ENCODE results near the gene ABCC4. TPM values are rescaled to one million over a fixed set of nuclear protein-coding genes. Genes with fewer than 3 reads are reported as not detected.

ABCC4 gene
- total and polyA plus RNA-seq, 9 of the 15 experiments (the other 6 are each of a cell fraction or from before 2014, with no cell fraction given): 9.4 to 46.1 (median 25.4) TPM

DNA sequence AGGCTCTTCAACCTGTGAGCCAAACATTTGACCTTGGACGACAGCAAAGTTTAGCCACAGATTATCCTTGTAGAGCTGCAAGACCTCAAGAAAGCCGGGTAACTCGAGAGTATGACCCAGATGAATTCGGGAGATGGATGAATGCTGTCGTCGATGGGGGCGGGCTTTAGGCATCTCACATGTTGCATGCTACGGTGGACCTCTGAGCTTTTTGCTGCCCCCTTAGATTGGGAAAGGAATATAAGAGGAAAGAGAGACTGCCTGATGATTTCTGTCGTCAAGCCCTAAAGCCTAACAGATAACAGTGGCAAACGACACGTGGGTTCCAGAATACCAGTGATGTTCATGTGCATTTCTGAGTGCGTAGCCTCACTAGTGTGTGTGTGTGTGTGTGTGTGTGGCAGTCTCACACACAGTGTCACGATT, 730 bp upstream of the ABCC4 start (continued):
- TF ChIP-seq E2F6 (IDR thresholded peaks at IDR 0.05; ENCODE audit: borderline replicate concordance in 1 of 2, extremely low read depth in 1 of 2, insufficient read depth in 1 of 2, insufficient read length in 1 of 2, low read depth in 1 of 2, low read length in 1 of 2, poor library complexity in 1 of 2, severe bottlenecking in 1 of 2) (no peak), SAP30 (IDR thresholded peaks at IDR 0.05; ENCODE audit: borderline replicate concordance, insufficient read depth, low read depth, low read length, poor library complexity, severe bottlenecking) (no peak), ZNF436 (CRISPR knock-in tag; IDR thresholded peaks at IDR 0.05) (no peak), KAT7 (CRISPR knock-in tag; IDR thresholded peaks at IDR 0.05; ENCODE audit: borderline replicate concordance) (peak; percentile 88; the same call in 1 of the 2 replicates), MECOM (CRISPR knock-in tag; IDR thresholded peaks at IDR 0.05) (no peak; the same call in 1 of the 2 replicates), SP1 (CRISPR knock-in tag; IDR thresholded peaks at IDR 0.05) (peak; percentile 58; the same call in 1 of the 2 replicates), TCF15 (CRISPR knock-in tag; IDR thresholded peaks at IDR 0.05) (no peak), SIN3B (IDR thresholded peaks at IDR 0.05; ENCODE audit: low read depth) (no peak), DDX20 (tag; IDR thresholded peaks at IDR 0.05; ENCODE audit: low read depth) (no peak), ZC3H4 (CRISPR knock-in tag; IDR thresholded peaks at IDR 0.05; ENCODE audit: borderline replicate concordance) (no peak), SAFB (IDR thresholded peaks at IDR 0.05; ENCODE audit: borderline replicate concordance, low read depth, low read length) (no peak), PHF8 (IDR thresholded peaks at IDR 0.05; ENCODE audit: borderline replicate concordance, low read length) (no peak), NFRKB (IDR thresholded peaks at IDR 0.05; ENCODE audit: low read depth) (0 out of 2 replicates have a peak, but pooled peaks have one; percentile 52), GATAD2B (IDR thresholded peaks at IDR 0.05; ENCODE audit: borderline replicate concordance) (no peak), NBN (IDR thresholded peaks at IDR 0.05; ENCODE audit: low read depth) (no peak), ADNP (tag; IDR thresholded peaks at IDR 0.05) (no peak), THRAP3 (IDR thresholded peaks at IDR 0.05; ENCODE audit: borderline replicate concordance) (peak; percentile 34; the same call in 1 of the 2 replicates), MBD1 (CRISPR knock-in tag; IDR thresholded peaks at IDR 0.05) (no peak)
- TF ChIP-seq, protein P1, sequence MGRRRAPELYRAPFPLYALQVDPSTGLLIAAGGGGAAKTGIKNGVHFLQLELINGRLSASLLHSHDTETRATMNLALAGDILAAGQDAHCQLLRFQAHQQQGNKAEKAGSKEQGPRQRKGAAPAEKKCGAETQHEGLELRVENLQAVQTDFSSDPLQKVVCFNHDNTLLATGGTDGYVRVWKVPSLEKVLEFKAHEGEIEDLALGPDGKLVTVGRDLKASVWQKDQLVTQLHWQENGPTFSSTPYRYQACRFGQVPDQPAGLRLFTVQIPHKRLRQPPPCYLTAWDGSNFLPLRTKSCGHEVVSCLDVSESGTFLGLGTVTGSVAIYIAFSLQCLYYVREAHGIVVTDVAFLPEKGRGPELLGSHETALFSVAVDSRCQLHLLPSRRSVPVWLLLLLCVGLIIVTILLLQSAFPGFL (CRISPR knock-in tag; IDR thresholded peaks at IDR 0.05): 0 out of 2 replicates have a peak, but pooled peaks have one; percentile 64

All from K562 (cell line).